ENCODE measurements around the gene PKP1.

Gene PKP1

GRCh38 chr1:201295861-201296260 is 12.6 kb downstream of the PKP1 start:
- TF ChIP-seq CTCF (IDR thresholded peaks at IDR 0.05; ENCODE audit: low read depth, low read length) = no peak
- Histone ChIP-seq H3K4me3 (ENCODE audit: low read depth, low read length) (no peak overlapping the region), H3K36me3 (no peaks in the 10 kb centered on the region), H3K27me3 (no peaks in the 10 kb centered on the region), H3K4me1 (no peaks in the 10 kb centered on the region), H3K9me3 (no peaks in the 10 kb centered on the region)
- no peak for DNase-seq

GRCh38 chr1:201296352-201296751 is 13.0 kb downstream of the PKP1 start:
- Histone ChIP-seq H3K9me3 (no peaks in the 10 kb centered on the region), H3K4me3 (ENCODE audit: low read depth, low read length) (no peak overlapping the region), H3K36me3 (no peaks in the 10 kb centered on the region), H3K4me1 (no peaks in the 10 kb centered on the region), H3K27me3 (no peaks in the 10 kb centered on the region)
- no peak for TF ChIP-seq CTCF (IDR thresholded peaks at IDR 0.05; ENCODE audit: low read depth, low read length)
- DNase-seq = no peak

- TF ChIP-seq CTCF (IDR thresholded peaks at IDR 0.05; ENCODE audit: low read depth, low read length) = no peak
- H3K36me3 ChIP-seq = no peaks in the 10 kb centered on the region
- no peaks in the 10 kb centered on the region for H3K4me1 ChIP-seq
- H3K9me3 ChIP-seq = no peaks in the 10 kb centered on the region
- DNase-seq = no peak
- H3K4me3 ChIP-seq (ENCODE audit: low read depth, low read length) = no peak overlapping the region
- no peaks in the 10 kb centered on the region for H3K27me3 ChIP-seq
These were observed 15.4 kb downstream of the PKP1 start for GRCh38 chr1:201298396-201299381.

DNA sequence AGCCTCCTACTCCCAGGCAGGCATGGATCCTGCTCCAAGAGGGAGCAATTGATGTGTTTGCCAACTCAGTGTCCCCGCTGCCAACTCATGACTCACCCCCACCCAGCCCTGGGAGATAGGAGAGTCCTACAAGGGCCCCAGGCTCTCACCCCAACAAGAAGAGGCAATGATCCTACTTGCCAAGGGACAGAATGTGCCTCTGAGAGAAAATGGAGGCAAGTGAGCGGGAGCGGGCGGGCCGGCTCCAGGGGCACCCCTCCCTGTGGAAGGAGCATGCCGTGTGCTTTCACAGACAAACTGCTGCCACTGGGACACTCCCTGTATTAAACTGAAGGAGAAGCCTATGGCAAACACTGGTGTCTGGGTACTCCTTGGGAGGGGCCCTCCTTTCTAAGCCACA is 16.7 kb downstream of the PKP1 start:
- no peaks in the 10 kb centered on the region for H3K9me3 ChIP-seq
- TF ChIP-seq CTCF (IDR thresholded peaks at IDR 0.05; ENCODE audit: low read depth, low read length) = no peak
- H3K4me3 ChIP-seq (ENCODE audit: low read depth, low read length) = no peak overlapping the region
- no peaks in the 10 kb centered on the region for H3K27me3 ChIP-seq
- no peak for DNase-seq
- H3K4me1 ChIP-seq = no peaks in the 10 kb centered on the region
- H3K36me3 ChIP-seq = no peaks in the 10 kb centered on the region

GRCh38 chr1:201300641-201301040 is 17.3 kb downstream of the PKP1 start:
- no peak for TF ChIP-seq CTCF (IDR thresholded peaks at IDR 0.05; ENCODE audit: low read depth, low read length)
- no peaks in the 10 kb centered on the region for H3K27me3 ChIP-seq
- no peaks in the 10 kb centered on the region for H3K4me1 ChIP-seq
- DNase-seq = no peak
- no peaks in the 10 kb centered on the region for H3K9me3 ChIP-seq
- H3K4me3 ChIP-seq (ENCODE audit: low read depth, low read length) = no peak overlapping the region
- H3K36me3 ChIP-seq = no peaks in the 10 kb centered on the region
